GM12892 (cell line): ENCODE measurements around the gene ARHGDIG.

Experiments used
- POLR2A ChIP-seq: IDR thresholded peaks from 2 replicates; pipeline ENCODE4 v1.6.1; 2011; ENCODE audit warnings: low read depth, low read length, control low read depth
- POLR2AphosphoS5 ChIP-seq: IDR thresholded peaks from 2 replicates; pipeline ENCODE4 v1.6.1; 2011; ENCODE audit warnings: low read depth, low read length, control low read depth

DNA sequence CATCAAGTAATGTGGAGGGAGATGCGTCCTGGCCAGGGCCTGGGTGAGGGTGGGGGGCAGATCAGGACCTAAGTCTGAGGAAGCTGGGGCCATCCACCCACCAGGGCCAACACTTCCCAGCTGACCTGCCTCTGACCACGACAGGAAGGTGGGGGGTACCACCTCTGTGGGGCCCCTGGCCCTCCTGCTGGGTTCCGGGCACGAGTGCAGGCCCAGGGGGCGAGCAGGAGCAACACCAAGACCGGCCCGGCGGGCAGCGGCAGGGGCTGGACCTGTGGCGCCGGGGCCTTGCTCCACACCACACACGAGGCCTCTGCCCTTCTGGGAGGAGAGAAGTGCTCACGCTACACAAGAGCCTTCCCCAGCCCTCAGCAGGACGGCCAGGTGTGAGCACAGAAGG is 15.9 kb downstream of the ARHGDIG start:
- TF ChIP-seq POLR2A = no peak
- TF ChIP-seq POLR2AphosphoS5 = no peak
